Endothelial cell of umbilical vein (primary cell): ENCODE measurements around the gene RANBP3L. TPM values are rescaled to one million over a fixed set of nuclear protein-coding genes. Genes with fewer than 3 reads are reported as not detected.

Experiments used
- BruUV-seq: library from RNA; stranded (reverse); fragments of 400-500 nt; replicated peaks from 2 replicates; lab custom pipeline; 2021; lab: Mats Ljungman, UMichigan
- CTCF ChIA-PET: fragments of 300-600, 350-600 bp; sonication (Branson Sonifier 250); formaldehyde crosslinking; loops from one replicate; lab custom pipeline; 2021; ENCODE audit warnings: antibody characterized with exemption, inconsistent platforms; lab: Charles Lee
- POLR2A ChIA-PET: fragments of 300-600, 350-600 bp; sonication (Branson Sonifier 250); formaldehyde crosslinking; loops from one replicate; lab custom pipeline; 2021; ENCODE audit warnings: antibody characterized with exemption, inconsistent platforms; lab: Charles Lee
- DNase-seq: peaks from one replicate; pipeline ENCODE4 v3.0.0-alpha.2; 2011; ENCODE audit warnings: low read depth, low spot score
- FAIRE-seq: peaks from 2 replicates; lab custom pipeline; 2011; peaks lifted over from hg19 to GRCh38; lab: Jason Lieb, UNC
- H2AFZ ChIP-seq: 2 replicates; pipeline ENCODE4 v1.6.0; 2012; ENCODE audit warnings: low read depth, low read length, control low read depth, inconsistent platforms
- H3K27ac ChIP-seq: 2 replicates; pipeline ENCODE4 v1.5.1; 2011; ENCODE audit warnings: low read depth, mild to moderate bottlenecking, control low read depth, low read length, moderate library complexity; ENCODE audit not compliant: insufficient read depth
- H3K27me3 ChIP-seq, 2 experiments: 2 replicates each; pipeline versions ENCODE4 v1.6.0 to v1.6.1; 2011; ENCODE audit warnings: low read length in 2 of 2, mixed read lengths in 1 of 2; ENCODE audit not compliant: control insufficient read depth in 2 of 2, insufficient read depth in 2 of 2
- H3K36me3 ChIP-seq, 2 experiments: 2 replicates in 1 of 2; 3 replicates in 1 of 2; pipeline ENCODE4 v1.5.1; 2011; ENCODE audit warnings: low read length in 2 of 2, mild to moderate bottlenecking in 1 of 2, moderate library complexity in 1 of 2; ENCODE audit not compliant: control insufficient read depth in 2 of 2, insufficient read depth in 2 of 2; ENCODE audit errors: extremely low read depth in 1 of 2
- H3K4me1 ChIP-seq: 3 replicates; pipeline ENCODE4 v1.5.1; 2011; ENCODE audit warnings: mild to moderate bottlenecking, low read length; ENCODE audit not compliant: control insufficient read depth, insufficient read depth; ENCODE audit errors: extremely low read depth
- H3K4me2 ChIP-seq: 2 replicates; pipeline ENCODE4 v1.6.1; 2011; ENCODE audit warnings: low read length, control low read depth, mixed read lengths; ENCODE audit not compliant: insufficient read depth
- H3K4me3 ChIP-seq, 3 experiments: fragments of 200-600 bp in 1 of 3; sonication (generic), shearing (Covaris generic) in 1 of 3; replicated peaks in 1 of 3; 2 replicates each; pipeline ENCODE4 v1.5.1; 2011 to 2016; ENCODE audit warnings: control low read depth in 3 of 3, low read length in 3 of 3, mild to moderate bottlenecking in 2 of 3, inconsistent platforms in 1 of 3, low read depth in 1 of 3, moderate library complexity in 1 of 3; ENCODE audit not compliant: insufficient read depth in 1 of 3
- H3K79me2 ChIP-seq: 2 replicates; pipeline ENCODE4 v1.6.0; 2012; ENCODE audit warnings: low read length, inconsistent platforms; ENCODE audit not compliant: control insufficient read depth, insufficient read depth
- H3K9ac ChIP-seq: replicated peaks from 2 replicates; pipeline ENCODE3; 2011; ENCODE audit warnings: low read length, control low read depth; ENCODE audit not compliant: insufficient read depth; ENCODE audit errors: extremely low read depth
- H3K9me1 ChIP-seq: replicated peaks from 3 replicates; pipeline ENCODE4 v1.6.0; 2011; ENCODE audit warnings: mild to moderate bottlenecking, low read length; ENCODE audit not compliant: control insufficient read depth, insufficient read depth; ENCODE audit errors: extremely low read depth
- H3K9me3 ChIP-seq: replicated peaks from 2 replicates; pipeline ENCODE4 v1.5.1; 2012; ENCODE audit warnings: low read length, inconsistent platforms; ENCODE audit not compliant: control insufficient read depth, insufficient read depth
- H4K20me1 ChIP-seq: replicated peaks from 2 replicates; pipeline ENCODE3; 2011; ENCODE audit warnings: mild to moderate bottlenecking, low read length; ENCODE audit not compliant: control insufficient read depth, insufficient read depth; ENCODE audit errors: extremely low read depth
- CTCF ChIP-seq, 2 donors: IDR thresholded peaks; 1 replicate in 1 of 2; 2 replicates in 1 of 2; pipeline ENCODE4 v1.5.1; 2011; ENCODE audit warnings: low read length in 2 of 2, mild to moderate bottlenecking in 2 of 2, moderate library complexity in 2 of 2, control low read depth in 1 of 2, inconsistent platforms in 1 of 2, low read depth in 1 of 2; ENCODE audit not compliant: insufficient read depth in 1 of 2; ENCODE audit errors: extremely low read depth in 1 of 2
- EZH2 ChIP-seq: IDR thresholded peaks from 2 replicates; pipeline ENCODE4 v1.6.1; 2012; ENCODE audit warnings: borderline replicate concordance, low read depth, mild to moderate bottlenecking, moderate library complexity, low read length, inconsistent platforms; ENCODE audit not compliant: severe bottlenecking
- FOS ChIP-seq: IDR thresholded peaks from 2 replicates; pipeline ENCODE4 v1.6.1; 2011; ENCODE audit warnings: mild to moderate bottlenecking, low read length, moderate library complexity, borderline replicate concordance; ENCODE audit not compliant: insufficient read depth
- GATA2 ChIP-seq: IDR thresholded peaks from 2 replicates; pipeline ENCODE4 v1.7.0; 2011; ENCODE audit warnings: low read depth, mild to moderate bottlenecking, moderate library complexity, mixed read lengths, low read length; ENCODE audit not compliant: insufficient read length, insufficient read depth
- JUN ChIP-seq: IDR thresholded peaks from 2 replicates; pipeline ENCODE4 v1.6.1; 2011; ENCODE audit warnings: borderline replicate concordance, low read depth; ENCODE audit not compliant: insufficient read length, insufficient read depth
- MAX ChIP-seq: IDR thresholded peaks from 2 replicates; pipeline ENCODE4 v1.6.1; 2011; ENCODE audit not compliant: insufficient read depth, insufficient read length
- MYC ChIP-seq: IDR thresholded peaks from one replicate; pipeline ENCODE4 v1.6.1; 2011; ENCODE audit warnings: mild to moderate bottlenecking, low read depth, low read length
- POLR2A ChIP-seq: IDR thresholded peaks from 2 replicates; pipeline ENCODE4 v1.6.1; 2012; ENCODE audit warnings: low read depth, mild to moderate bottlenecking, control low read depth, low read length
- POLR2AphosphoS5 ChIP-seq: IDR thresholded peaks from 2 replicates; pipeline ENCODE4 v1.6.1; 2012; ENCODE audit warnings: low read depth, mild to moderate bottlenecking, control low read depth, low read length, moderate library complexity; ENCODE audit not compliant: insufficient read depth
- dilution Hi-C: fragments of 300-500 bp; cut with MboI; formaldehyde crosslinking; loops from one replicate; pipeline ENCODE4 v1.15.0; 2019; ENCODE audit warnings: low sequenced_read_pairs; ENCODE audit not compliant: extremely low pct_ligation_motif_present
- intact Hi-C: fragments of 100-400 bp; cut with micrococcal nuclease; formaldehyde crosslinking; loops from one replicate; pipeline ENCODE4 v1.10.0; 2022
- polyA plus RNA-seq, 4 experiments: library from polyadenylated mRNA; depleted of rRNA in 3 of 4; stranded (reverse) in 3 of 4; unstranded in 1 of 4; fragments of >200 nt; gene quantifications; 2 replicates each; pipeline versions ENCODE4 v1.2.1 to v1.2.3, GENCODE V29; 2011 to 2012; ENCODE audit warnings: missing spikeins in 1 of 4
- total RNA-seq: library from RNA; stranded (reverse); gene quantifications from 2 replicates; pipeline ENCODE4 v1.2.3, GENCODE V29; 2021

RANBP3L gene
- total and polyA plus RNA-seq, 2 donors (not counting 3 experiments of a cell fraction or from before 2014, with no cell fraction given): not detected

GRCh38 chr5:36217567-36217966 is 84.1 kb downstream of the RANBP3L start:
- CTCF ChIA-PET: interaction anchor here (0.8 to 2.3 kb wide), 10 partner anchors 10 to 287 kb away, joined by 3 to 7 read pairs (median 4); no protein-coding TSS in a partner anchor

More at GRCh38 chr5:36217567-36217966, 84.1 kb downstream of the RANBP3L start:
- POLR2A ChIA-PET: no interaction called here
- no TSS peak for BruUV-seq
- H3K9me1 ChIP-seq: no peaks in the 10 kb centered on the region
- no peak overlapping the region for H3K4me3 ChIP-seq
- H2AFZ ChIP-seq: no peak overlapping the region
- no peaks in the 10 kb centered on the region for H4K20me1 ChIP-seq
- no peak overlapping the region for H3K9ac ChIP-seq
- no peak for TF ChIP-seq POLR2AphosphoS5
- no peak for TF ChIP-seq CTCF (IDR thresholded peaks at IDR 0.05; ENCODE audit: extremely low read depth in 1 of 2, insufficient read depth in 1 of 2, low read depth in 1 of 2, low read length in 2 of 2)
- no peak for TF ChIP-seq JUN
- no peak for TF ChIP-seq GATA2
- no peak for TF ChIP-seq EZH2
- no peak for TF ChIP-seq FOS
- TF ChIP-seq MYC: no peak
- no peak for TF ChIP-seq POLR2A
- no peak for TF ChIP-seq MAX
- no peak for FAIRE-seq
- dilution Hi-C loops: no loop called here
- no peaks in the 10 kb centered on the region for H3K9me3 ChIP-seq
- no peak overlapping the region for H3K4me2 ChIP-seq
- H3K27me3 ChIP-seq: no peaks in the 10 kb centered on the region
- no peaks in the 10 kb centered on the region for H3K36me3 ChIP-seq
- H3K79me2 ChIP-seq: no peaks in the 10 kb centered on the region
- H3K4me1 ChIP-seq: no peaks in the 10 kb centered on the region
- no peak overlapping the region for H3K27ac ChIP-seq
- intact Hi-C loops: no loop called here
- no peak for DNase-seq
